ENCODE measurements around the gene CAMK2G.
"Not testable (repeated sequence)": the region's sequence is repeated elsewhere in the genome, so short reads cannot be mapped to it uniquely, and the experiment has no call there.

CAMK2G gene

DNA sequence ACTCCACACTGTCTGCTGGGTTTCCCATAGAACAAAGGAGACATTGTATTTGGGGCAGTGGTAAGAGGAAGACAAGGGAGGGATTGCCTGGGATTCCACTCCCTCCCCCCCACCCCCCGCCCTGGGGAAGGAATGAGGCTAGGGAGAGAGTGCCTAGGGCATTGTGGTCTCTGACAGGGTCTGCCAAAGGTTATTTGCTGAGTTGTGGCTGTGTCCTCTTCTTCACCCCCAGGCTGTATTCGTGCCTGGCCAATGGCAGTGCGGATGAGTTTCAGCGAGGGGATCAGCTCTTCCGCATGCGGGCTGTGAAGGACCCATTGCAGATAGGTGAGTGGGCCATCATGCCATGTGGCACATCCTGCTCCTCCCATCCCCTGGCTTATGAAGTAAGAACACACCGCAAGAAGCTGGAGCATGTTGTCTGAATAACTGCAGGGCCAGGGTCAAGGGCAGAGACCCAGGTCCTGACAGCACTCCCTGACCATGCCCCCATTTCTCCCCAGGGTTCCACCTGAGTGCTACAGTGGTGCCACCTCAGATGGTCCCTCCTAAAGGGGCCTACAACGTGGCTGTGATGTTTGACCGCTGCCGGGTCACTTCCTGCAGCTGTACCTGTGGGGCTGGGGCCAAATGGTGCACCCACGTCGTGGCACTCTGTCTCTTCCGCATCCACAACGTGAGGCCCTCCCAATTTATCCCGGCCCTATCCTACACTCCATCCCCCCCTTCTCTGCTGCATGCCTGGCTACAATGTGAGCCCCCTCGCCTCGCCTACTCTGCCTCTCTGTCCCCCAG, 85.3 kb downstream of the CAMK2G start:
- no peak for DNase-seq

DNA sequence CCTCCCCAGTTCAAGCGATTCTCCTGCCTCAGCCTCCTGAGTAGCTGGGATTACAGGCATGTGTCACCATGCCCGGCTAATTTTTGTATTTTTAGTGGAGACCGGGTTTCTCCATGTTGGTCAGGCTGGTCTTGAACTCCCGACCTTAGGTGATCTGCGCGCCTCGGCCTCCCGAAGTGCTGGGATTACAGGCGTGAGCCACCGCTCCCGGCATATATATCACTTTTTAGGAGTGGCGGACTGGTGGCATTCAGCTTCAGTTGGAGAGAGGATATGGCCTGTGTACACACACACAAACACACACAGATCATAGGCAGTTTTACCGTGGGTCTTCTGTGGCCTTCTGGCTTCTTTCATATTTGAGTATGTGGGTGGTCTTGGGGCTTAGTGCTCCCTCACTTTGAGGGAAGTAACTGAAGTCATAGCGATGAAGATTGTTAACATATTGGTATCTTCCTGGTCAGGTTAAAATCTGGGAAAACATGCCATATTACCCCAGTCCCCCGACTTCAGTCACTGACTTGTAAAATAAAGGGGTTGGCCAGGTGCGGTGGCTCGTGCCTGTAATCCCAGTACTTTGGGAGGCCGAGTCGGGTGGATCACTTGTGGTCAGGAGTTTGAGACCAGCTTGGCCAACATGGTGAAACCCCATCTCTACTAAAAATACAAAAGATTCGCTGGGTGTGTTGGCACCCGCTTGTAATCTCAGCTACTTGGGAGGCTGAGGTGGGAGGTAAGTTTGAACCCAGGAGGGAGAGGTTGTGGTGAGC, 87.1 kb downstream of the CAMK2G start:
- not testable (repeated sequence) for DNase-seq

DNA sequence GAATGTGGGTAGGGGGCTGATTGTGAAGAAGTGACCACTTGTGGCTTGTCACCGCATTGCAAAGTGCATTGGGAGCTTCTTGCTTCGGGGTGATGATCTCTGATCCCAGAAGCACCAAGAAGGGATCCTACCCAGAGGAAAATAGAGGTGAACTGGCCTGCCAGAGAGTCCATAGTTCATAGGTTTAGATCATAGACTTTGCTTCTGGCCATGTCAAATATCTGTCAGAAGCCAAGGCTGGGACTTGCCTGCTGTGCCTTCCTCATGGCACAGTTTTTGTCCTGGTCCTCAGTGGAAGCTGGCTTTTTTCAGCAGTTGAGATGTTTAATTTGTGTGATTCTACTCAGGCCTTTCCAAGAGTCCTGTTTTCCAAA, 87.9 kb downstream of the CAMK2G start:
- no peak for DNase-seq

DNA sequence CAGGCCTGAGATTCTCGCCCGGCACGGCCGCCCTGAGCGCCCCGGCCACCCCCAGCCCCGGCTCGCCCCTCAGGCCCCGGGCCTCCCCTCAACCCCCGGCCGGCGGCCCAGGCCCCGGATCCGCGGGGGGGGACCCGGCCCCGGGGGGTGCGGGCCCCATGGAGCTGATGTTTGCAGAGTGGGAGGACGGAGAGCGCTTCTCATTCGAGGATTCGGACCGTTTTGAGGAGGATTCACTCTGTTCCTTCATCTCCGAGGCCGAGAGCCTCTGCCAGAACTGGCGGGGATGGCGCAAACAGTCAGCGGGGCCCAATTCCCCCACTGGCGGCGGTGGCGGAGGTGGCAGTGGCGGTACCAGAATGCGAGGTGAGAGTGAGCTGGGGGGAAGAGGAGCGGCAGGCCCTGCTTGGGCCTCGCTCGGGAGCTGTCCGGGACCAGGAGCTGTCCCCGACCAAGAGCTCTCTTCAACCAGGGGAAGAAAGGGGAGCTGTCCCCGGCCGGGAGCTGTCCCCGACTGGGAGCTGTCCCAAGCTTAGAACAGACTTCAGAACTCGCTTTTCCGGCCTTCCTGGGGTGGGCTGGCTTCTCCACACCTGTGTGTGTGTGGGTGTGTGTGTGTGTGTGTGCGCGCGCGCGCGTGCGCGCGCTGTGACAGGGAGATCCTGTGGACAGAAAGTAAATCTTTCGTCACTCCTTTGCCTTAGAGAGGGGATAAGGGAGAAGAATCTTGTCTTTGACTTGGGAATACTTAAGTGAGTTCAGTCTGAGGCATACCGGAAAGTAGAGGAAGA, 88.4 kb downstream of the CAMK2G start:
- DNase-seq, result no peak

DNA sequence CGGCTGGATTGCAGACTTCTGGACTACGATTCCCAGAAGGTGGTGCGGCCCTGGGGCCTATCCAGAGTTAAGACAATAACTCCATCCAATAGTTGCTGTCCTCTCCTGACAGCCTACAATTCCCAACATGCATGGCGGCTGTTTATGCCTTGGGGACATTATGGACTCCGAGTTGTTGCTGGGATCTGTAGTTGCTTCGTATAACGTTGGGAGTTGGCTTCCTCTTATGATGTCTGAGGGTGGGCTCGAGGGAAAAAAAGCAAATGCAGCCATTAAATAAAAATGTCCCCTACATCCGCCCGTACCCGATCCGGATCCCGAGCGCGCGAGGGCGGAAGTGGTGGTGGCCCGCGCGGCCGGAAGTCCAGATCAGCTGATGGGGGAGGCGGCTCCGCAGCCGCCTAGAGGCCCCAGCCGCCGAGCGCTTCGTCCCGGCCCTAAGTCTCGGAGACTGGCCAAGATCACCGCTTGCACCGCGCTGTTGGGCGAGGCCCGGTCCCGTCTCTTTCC, 89.1 kb downstream of the CAMK2G start, which contains the start of gene ZSWIM8:
TSS of gene ZSWIM8 (plus strand) at position 396 of the 510 bp plus-strand sequence. CDS start 273 bp downstream, outside the sequence.
- peak; percentile 90 for DNase-seq

DNA sequence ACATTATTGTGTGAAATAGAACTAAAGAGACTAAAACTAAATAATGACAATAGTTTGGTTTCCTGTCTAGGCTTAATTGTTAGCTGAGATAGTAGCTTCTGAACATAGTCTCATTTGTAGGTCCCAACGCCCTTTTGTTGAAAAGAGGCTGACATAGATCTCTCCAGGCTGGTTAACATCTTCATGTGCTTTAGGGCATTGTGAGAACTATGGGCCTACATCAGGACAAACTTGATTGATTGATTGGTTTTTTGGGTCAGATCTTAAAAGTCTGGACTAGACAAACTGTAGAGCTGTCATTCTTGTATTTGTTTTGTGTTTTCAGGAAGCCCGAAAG, 91.6 kb downstream of the CAMK2G start:
- DNase-seq, result no peak

DNA sequence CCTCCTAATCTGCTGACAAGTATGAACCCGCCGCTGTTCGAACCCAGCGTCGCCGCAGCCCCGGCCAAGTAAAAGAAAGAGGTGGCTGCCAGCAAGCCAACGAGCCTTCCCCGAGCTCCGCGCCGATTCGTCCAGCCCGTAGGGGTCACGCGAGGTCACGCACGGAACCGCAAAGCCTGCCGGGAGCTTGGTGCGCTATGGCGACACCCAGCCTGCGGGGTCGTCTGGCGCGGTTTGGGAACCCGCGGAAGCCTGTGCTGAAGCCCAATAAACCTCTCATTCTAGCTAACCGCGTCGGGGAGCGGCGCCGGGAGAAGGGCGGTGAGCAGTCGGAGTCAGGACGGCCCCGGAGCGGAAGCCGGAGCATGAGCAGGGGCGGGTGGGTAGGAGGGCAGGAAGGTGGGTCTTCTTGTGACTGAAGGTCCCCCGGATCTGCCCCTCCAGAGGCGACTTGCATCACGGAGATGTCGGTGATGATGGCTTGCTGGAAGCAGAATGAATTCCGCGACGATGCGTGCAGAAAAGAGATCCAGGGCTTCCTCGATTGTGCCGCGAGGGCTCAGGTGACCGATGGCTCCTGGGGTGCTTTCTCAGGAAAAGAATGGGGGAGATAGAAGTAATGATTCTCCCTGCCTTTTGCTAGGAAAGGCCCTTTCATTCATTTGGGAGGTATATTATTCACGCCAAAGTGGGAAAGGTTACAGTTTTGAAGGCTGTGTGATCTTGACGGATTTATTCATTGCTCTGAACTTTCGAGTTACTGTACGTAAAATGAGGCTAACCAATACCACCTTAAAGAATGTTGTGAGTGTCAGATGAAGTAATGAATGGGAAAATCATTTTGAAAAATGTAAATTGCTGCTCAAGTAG, 92.2 kb downstream of the CAMK2G start, which contains the start of gene CHCHD1:
TSS of gene CHCHD1 (plus strand) at position 170 of the 870 bp plus-strand sequence. CDS start at position 198, 28 bp downstream.
- peak; percentile 46 for DNase-seq

DNA sequence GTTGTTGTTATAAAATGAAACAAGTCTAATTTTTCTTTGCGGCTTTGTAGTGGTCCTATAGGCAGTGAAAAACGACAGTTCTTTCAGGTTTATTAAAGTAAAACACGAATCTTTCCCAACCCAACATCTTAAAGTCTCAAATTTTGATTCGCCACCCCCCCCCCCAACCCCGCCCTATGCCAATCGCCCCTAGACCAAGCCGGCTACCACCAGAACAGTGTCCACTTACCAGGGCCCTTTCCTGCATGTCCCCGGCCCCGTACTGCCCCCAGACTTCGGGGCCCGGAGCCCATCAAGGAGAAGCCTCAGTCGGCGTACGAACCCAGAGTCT, 92.8 kb downstream of the CAMK2G start:
- DNase-seq, result no peak

DNA sequence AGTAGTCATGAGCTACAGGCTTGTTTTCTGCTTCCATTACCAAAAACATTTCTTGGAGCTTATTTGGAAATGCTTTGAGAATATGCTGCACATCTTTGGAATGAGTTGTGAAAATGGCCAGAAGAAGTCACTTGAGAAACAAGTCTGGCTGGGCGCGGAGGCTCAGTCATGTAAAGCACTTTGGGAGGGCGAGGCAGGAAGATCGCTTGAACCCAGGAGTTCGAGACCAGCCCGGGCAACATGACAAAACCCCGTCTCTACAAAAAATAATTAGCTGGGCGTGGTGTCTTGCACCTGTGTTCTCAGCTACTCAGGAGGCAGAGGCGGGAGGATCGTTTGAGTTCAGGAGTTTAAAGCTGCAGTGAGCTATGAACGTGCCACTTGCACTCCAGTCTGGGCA, 93.4 kb downstream of the CAMK2G start:
- no peak for DNase-seq

DNA sequence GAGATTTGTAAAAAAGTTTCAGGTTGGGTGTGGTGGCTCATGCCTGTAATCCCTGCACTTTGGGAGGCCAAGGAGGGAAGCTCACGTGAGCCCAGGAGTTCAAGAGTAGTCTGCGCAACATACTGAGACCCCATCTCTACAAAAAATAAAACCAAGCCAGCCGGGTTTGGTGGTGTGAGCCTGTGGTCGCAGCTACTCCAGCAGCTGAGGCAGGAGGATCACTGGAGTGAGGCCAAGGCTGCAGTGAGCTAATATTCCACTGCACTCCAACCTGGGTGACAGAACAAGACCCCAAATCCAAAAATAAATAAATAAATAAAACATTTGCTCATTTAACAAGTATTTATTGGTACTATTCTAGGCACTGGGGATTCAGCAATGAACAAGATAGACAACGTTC, 94.1 kb downstream of the CAMK2G start:
- no peak for DNase-seq

DNA sequence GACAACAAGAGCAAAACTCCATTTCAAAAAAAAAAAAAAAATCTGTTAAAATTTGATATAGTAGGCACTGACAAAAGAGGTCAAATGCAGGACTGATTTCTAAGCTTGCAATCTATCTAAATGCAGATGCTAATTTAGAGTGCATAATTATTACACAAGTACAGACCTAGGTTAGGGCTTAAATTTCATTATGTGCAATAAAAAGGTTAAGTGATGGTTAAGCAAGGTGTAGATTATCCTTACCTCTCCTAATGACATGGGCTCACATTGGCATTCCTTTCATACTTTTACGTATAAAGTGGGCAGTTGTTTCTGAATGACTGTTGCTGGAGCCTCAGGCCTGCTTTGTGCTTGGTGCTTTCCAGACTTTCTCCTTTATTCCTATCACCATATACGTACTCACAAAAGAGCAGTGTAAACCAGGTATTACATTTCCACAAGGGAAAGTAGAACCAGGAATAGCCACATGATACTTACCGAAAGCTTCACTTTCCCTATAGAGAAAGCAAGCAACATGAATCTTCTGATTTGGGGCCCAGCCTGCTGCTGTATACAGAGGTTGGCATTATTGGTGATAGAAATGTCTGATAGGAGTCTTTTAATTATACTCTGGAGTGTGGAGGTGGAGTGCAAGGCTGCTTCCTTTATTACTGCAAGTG, 94.7 kb downstream of the CAMK2G start:
- DNase-seq, result no peak

DNA sequence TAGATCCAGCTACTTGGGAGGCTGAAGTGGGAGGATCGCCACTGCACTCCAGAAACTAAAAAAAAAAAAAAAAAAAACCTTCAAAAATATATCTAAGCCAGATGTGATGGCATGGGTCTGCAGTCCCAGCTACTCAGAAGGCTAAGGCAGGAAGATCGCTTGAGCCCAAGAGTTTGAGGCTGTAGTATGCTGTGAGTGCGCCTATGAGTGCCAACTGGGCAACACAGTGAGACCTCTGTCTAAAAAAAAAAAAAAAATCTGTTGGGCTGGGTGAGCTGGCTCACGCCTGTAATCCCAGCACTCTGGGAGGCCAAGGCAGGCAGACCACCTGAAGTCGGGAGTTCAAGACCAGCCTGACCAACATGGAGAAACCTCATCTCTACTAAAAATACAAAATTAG, 95.3 kb downstream of the CAMK2G start:
- no peak for DNase-seq

DNA sequence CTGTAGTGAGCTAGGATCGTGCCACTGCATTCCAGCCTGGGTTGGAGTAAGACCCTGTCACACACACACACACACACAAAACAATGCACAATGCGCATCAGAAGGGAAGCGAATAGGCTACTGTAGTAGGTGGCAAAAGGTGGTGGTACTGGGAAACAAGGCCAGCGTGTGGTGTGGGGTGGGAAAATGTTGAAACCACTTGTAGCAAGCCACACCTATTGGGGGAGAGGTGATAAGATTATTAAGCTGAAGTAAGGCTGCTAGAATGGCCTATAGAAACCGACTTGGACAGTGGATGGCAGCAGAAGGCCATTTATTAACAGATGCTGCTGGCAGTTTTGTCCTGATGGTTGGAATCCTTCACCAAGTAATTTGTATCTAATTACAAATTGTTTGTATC, 99.7 kb downstream of the CAMK2G start:
- DNase-seq, result no peak

DNA sequence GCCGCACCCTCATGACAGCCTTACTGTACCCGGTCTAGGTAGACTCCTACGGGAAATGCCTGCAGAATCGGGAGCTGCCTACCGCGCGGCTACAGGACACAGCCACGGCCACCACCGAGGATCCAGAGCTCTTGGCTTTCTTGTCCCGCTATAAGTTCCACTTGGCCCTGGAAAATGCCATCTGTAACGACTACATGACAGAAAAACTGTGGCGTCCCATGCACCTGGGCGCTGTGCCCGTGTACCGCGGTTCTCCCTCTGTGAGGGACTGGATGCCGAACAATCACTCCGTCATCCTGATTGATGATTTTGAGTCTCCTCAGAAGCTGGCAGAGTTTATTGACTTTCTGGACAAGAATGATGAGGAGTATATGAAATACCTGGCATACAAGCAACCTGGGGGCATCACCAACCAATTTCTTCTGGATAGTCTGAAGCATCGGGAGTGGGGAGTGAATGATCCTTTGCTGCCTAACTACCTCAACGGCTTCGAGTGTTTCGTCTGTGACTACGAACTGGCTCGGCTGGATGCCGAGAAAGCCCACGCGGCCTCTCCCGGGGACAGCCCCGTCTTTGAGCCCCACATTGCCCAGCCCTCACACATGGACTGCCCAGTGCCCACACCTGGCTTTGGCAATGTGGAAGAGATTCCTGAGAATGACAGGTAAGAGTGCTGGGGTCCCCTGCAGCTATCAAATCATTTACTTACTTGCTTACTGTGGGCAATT, 101.0 kb downstream of the CAMK2G start:
- DNase-seq, result no peak

DNA sequence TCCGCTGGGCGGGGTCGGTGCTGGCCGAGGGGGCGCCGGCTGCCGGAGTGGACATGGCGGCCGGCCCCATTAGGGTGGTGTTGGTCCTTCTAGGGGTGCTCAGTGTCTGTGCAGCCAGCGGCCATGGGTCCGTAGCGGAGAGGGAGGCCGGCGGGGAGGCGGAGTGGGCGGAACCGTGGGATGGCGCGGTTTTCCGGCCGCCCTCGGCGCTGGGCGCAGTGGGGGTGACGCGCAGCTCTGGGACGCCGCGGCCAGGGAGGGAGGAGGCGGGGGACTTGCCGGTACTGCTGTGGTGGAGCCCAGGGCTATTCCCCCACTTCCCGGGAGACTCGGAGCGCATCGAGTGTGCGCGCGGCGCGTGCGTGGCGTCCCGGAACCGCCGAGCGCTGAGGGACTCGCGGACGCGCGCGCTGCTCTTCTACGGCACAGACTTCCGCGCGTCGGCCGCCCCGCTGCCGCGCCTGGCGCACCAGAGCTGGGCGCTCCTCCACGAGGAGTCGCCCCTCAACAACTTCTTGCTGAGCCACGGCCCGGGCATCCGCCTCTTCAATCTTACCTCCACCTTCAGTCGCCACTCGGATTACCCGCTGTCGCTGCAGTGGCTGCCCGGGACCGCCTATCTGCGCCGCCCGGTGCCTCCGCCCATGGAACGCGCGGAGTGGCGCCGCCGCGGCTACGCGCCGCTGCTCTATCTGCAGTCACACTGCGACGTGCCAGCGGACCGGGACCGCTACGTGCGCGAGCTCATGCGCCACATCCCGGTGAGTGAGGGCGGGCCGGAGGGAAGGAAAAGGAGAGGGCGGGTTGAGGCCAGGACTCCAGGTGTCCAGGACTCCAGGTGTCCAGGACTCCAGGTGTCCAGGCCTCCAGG, 101.8 kb downstream of the CAMK2G start:
- no peak for DNase-seq

DNA sequence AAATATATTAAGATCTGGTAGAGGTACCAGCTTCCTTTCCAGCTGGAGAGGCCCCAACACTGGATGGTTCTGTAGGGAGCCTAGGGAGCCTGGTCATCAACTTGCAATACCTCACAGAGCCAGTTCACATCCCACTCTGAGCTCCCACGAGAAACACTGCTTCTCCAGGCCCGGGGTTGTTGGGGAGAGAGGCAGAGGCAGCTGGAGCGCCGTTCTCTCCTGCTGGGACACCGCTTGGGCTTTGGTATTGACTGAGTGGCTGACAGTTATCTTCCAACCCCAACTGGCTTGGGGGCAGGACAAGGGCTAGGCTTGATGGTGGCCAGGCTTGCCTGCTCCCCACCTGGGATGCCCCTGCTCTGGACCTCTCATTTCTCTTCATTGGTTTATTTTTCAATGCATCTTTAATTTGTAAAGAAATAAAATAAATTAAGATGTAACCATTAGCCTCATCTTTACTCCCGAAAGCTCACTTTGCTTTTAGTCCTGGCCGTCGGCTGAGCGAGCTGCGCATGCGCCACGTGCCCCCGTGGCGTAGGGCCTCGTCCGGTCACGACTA, 102.6 kb downstream of the CAMK2G start:
- peak; percentile 32 for DNase-seq

DNA sequence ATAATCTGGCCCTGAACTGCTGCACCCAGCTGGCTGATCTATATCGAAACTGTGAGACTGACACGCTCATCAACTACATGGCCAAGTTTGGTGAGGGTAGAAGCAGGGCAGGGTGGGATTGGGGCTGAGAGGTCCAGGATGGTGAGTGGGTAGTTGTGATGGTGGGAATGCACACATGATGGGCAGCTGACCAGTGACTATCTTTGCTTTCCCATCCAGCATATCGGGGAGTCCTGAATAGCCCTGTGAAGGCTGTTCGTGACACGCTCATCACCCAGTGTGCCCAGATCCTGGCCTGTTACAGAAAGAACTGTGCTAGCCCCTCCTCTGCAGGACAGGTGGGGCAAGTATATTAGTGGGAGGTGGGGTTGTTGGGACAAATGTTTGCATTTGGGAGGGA, 105.0 kb downstream of the CAMK2G start:
- DNase-seq, result no peak

DNA sequence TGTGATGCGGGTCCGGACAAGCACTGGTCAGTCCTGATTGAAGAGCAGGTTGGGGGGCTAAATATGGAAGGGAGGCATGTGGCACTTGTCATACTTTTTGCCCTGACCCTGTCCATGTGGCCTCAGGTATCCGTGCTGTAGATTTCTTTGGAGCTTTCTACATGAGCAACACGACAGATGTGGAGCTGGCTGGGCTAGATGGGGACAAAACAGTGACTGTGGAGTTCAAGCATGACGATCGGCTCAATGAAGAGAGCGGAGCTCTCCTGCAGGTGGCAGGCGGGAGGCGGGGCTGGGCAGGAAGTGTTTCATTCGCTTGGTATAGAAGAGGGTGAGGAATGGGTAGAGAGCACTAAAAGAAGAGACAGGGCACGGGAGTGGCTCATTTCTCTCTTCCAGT, 105.5 kb downstream of the CAMK2G start:
- DNase-seq, result no peak

DNA sequence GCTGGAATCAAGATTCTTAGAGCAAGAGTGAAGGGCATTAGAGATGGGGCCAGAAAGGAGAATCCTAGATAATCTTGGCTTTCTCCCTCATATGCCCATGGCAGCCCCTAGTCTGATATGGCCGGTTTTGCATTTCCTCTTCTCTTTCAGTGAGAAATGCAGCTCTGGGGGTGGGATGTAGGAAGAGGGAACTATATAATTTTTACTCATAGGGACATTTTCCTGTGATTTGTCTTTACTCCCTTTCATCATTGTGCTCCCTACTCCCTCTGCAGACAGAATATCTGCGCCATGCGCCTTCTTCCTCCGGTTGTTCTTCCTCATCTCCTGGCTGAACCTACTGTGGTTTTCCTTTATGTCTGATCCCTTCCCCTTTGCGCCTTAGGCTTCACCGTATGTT, 109.3 kb downstream of the CAMK2G start:
- no peak for DNase-seq

DNA sequence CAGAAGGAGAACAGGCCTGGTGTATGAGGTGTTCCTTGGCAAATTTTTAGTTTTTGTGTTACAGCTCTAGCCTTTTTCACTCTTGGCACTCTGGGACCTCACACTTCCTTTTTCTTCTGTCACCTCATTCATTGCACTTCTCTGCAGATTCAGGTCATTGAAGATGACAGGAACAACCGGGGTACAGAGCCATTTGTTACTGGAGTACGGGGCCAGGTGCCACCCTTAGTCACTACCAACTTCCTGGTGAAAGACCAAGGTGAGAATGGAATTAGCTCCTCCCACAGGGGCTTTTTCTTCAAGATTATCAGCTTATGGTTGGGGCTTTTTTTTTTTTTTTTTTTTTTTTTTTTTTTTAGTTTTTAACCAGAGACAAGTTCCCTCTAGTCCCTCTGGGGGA, 111.0 kb downstream of the CAMK2G start:
- DNase-seq, result no peak
